Kidney epithelial cell (primary cell): ENCODE results near the gene CDH22. TPM values are rescaled to one million over a fixed set of nuclear protein-coding genes. Genes with fewer than 3 reads are reported as not detected.

Experiments
- DNase-seq: peaks from one replicate; pipeline ENCODE4 v3.0.0-alpha.2; 2010; ENCODE audit warnings: low read depth
- H3K27me3 ChIP-seq: 2 replicates; pipeline ENCODE4 v1.6.0; 2011; ENCODE audit warnings: low read length; ENCODE audit not compliant: control insufficient read depth, insufficient read depth
- H3K36me3 ChIP-seq: 2 replicates; pipeline ENCODE4 v1.5.1; 2011; ENCODE audit warnings: low read length; ENCODE audit not compliant: control insufficient read depth, insufficient read depth
- H3K4me3 ChIP-seq: 2 replicates; pipeline ENCODE4 v1.5.1; 2011; ENCODE audit warnings: low read depth, mild to moderate bottlenecking, control low read depth, low read length
- CTCF ChIP-seq: IDR thresholded peaks from 2 replicates; pipeline ENCODE4 v1.5.1; 2011; ENCODE audit warnings: mild to moderate bottlenecking, moderate library complexity, low read length, control low read depth, inconsistent platforms; ENCODE audit not compliant: insufficient read depth, poor library complexity, severe bottlenecking
- total RNA-seq: library from RNA; depleted of rRNA; stranded (reverse); fragments of >200 nt; gene quantifications from 2 replicates; pipeline ENCODE4 v1.2.3, GENCODE V29; 2015

CDH22 gene
- total RNA-seq, 1 donor from 2014 or later = not detected

- Histone ChIP-seq H3K4me3 (no peak overlapping the region), H3K27me3 (peaks cover 88% of the 10 kb centered on the region), H3K36me3 (no peaks in the 10 kb centered on the region)
- TF ChIP-seq CTCF = no peak
- DNase-seq = no peak
Observed at GRCh38 chr20:46311719-46312074, 3.4 kb upstream of the CDH22 start.

GRCh38 chr20:46311039-46311650 is 2.8 kb upstream of the CDH22 start:
- Histone ChIP-seq H3K4me3 (no peak overlapping the region), H3K27me3 (peaks cover 92% of the 10 kb centered on the region), H3K36me3 (no peaks in the 10 kb centered on the region)
- DNase-seq = no peak
- TF ChIP-seq CTCF = no peak

- no peak for TF ChIP-seq CTCF
- Histone ChIP-seq H3K4me3 (no peak overlapping the region), H3K27me3 (peaks cover 92% of the 10 kb centered on the region), H3K36me3 (no peaks in the 10 kb centered on the region)
- DNase-seq = no peak
Observed at GRCh38 chr20:46309945-46310344, 1.6 kb upstream of the CDH22 start.

GRCh38 chr20:46307999-46308257 is 370 bp downstream of the CDH22 start:
- no peaks in the 10 kb centered on the region for H3K36me3 ChIP-seq
- no peak overlapping the region for H3K4me3 ChIP-seq
- no peak for DNase-seq
- peaks cover 75% of the 10 kb centered on the region for H3K27me3 ChIP-seq
- no peak for TF ChIP-seq CTCF

- Histone ChIP-seq H3K27me3 (peaks cover 70% of the 10 kb centered on the region), H3K4me3 (no peak overlapping the region), H3K36me3 (no peaks in the 10 kb centered on the region)
- DNase-seq = no peak
- peak; percentile 86 for TF ChIP-seq CTCF
Observed at GRCh38 chr20:46307139-46307998, 929 bp downstream of the CDH22 start.

GRCh38 chr20:46306743-46307138 is 1.6 kb downstream of the CDH22 start:
- no peak for TF ChIP-seq CTCF
- H3K4me3 ChIP-seq = no peak overlapping the region
- H3K36me3 ChIP-seq = no peaks in the 10 kb centered on the region
- no peak for DNase-seq
- peaks cover 64% of the 10 kb centered on the region for H3K27me3 ChIP-seq
